Measurements from ENCODE around the gene HTR1E.

- no peak for TF ChIP-seq CTCF (conservative IDR thresholded peaks at IDR 0.05 in 1 of 2, IDR thresholded peaks at IDR 0.05 in 1 of 2; ENCODE audit: low read depth in 1 of 2, low read length in 2 of 2)
- TF ChIP-seq EZH2 (IDR thresholded peaks at IDR 0.05; ENCODE audit: low read length, missing control alignments): no peak
These were observed 28.9 kb downstream of the HTR1E start for GRCh38 chr6:86966271-86966670.
